ENCODE measurements around the gene TTBK2.
"Not testable (repeated sequence)": the region's sequence is repeated elsewhere in the genome, so short reads cannot be mapped to it uniquely, and the experiment has no call there.

DNA sequence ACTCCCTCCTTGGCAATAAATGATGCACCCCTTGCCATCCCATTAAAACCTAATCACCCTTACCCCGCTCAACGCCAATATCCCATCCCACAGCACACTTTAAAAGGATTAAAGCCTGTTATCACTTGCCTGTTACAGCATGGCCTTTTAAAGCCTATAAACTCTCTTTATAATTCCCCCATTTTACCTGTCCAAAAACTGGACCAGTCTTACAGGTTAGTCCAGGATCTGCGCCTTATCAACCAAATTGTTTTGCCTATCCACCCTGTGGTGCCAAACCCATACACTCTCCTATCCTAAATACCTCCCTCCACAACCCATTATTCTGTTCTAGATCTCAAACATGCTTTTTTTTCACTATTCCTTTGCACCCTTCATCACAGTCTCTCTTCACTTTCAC, 33.2 kb downstream of the TTBK2 start:
- TF ChIP-seq, protein P1, sequence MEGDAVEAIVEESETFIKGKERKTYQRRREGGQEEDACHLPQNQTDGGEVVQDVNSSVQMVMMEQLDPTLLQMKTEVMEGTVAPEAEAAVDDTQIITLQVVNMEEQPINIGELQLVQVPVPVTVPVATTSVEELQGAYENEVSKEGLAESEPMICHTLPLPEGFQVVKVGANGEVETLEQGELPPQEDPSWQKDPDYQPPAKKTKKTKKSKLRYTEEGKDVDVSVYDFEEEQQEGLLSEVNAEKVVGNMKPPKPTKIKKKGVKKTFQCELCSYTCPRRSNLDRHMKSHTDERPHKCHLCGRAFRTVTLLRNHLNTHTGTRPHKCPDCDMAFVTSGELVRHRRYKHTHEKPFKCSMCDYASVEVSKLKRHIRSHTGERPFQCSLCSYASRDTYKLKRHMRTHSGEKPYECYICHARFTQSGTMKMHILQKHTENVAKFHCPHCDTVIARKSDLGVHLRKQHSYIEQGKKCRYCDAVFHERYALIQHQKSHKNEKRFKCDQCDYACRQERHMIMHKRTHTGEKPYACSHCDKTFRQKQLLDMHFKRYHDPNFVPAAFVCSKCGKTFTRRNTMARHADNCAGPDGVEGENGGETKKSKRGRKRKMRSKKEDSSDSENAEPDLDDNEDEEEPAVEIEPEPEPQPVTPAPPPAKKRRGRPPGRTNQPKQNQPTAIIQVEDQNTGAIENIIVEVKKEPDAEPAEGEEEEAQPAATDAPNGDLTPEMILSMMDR (IDR thresholded peaks at IDR 0.05 in 8 of 11, conservative IDR thresholded peaks at IDR 0.05 in 3 of 11), result not testable (repeated sequence)
- not testable (repeated sequence) for TF ChIP-seq POLR2A, POLR2AphosphoS5 (IDR thresholded peaks at IDR 0.05)
